ENCODE results near the gene BTBD10. TPM values are rescaled to one million over a fixed set of nuclear protein-coding genes. Genes with fewer than 3 reads are reported as not detected.

BTBD10 gene
- total RNA-seq, 1 experiment from 2014 or later: 29.6 TPM

DNA sequence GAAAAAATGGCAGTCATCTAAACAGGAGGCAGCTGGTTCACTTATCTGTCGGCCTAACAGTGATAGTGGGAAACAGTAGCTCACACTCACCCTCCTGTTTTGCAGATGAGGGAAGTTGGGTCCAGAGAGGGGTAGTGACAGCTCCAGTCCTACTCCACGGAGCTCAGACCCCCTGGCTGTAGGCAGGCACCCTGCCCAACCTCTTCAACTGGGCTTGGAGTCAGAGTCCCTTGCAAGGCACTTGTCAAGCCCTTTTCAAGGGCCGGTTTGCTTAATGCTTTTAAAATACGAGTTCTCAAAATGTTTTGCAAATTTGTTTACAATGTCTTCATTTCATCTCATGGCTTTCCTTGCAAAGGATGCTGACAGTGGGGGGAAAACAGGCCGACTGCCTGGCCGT, 110.3 kb downstream of the BTBD10 start:
- in situ Hi-C loops (cut with HindIII; ENCODE audit: low pct_unique_long_range_greater_than_20kb, low sequenced_read_pairs) (no loop called here), intact Hi-C loops (cut with micrococcal nuclease; ENCODE audit: unreplicated experiment) (no loop called here)
- BruUV-seq (replicated peaks): no TSS peak
- no peak for ATAC-seq
- ChIA-PET CTCF (no interaction called here), POLR2A (no interaction called here)
- no peaks in the 10 kb centered on the region for H3K4me1 ChIP-seq (ENCODE audit: control insufficient read depth, insufficient read depth, low read length)
- TF ChIP-seq, protein P1, sequence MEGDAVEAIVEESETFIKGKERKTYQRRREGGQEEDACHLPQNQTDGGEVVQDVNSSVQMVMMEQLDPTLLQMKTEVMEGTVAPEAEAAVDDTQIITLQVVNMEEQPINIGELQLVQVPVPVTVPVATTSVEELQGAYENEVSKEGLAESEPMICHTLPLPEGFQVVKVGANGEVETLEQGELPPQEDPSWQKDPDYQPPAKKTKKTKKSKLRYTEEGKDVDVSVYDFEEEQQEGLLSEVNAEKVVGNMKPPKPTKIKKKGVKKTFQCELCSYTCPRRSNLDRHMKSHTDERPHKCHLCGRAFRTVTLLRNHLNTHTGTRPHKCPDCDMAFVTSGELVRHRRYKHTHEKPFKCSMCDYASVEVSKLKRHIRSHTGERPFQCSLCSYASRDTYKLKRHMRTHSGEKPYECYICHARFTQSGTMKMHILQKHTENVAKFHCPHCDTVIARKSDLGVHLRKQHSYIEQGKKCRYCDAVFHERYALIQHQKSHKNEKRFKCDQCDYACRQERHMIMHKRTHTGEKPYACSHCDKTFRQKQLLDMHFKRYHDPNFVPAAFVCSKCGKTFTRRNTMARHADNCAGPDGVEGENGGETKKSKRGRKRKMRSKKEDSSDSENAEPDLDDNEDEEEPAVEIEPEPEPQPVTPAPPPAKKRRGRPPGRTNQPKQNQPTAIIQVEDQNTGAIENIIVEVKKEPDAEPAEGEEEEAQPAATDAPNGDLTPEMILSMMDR (IDR thresholded peaks at IDR 0.05): no peak
- TF ChIP-seq, protein P2, sequence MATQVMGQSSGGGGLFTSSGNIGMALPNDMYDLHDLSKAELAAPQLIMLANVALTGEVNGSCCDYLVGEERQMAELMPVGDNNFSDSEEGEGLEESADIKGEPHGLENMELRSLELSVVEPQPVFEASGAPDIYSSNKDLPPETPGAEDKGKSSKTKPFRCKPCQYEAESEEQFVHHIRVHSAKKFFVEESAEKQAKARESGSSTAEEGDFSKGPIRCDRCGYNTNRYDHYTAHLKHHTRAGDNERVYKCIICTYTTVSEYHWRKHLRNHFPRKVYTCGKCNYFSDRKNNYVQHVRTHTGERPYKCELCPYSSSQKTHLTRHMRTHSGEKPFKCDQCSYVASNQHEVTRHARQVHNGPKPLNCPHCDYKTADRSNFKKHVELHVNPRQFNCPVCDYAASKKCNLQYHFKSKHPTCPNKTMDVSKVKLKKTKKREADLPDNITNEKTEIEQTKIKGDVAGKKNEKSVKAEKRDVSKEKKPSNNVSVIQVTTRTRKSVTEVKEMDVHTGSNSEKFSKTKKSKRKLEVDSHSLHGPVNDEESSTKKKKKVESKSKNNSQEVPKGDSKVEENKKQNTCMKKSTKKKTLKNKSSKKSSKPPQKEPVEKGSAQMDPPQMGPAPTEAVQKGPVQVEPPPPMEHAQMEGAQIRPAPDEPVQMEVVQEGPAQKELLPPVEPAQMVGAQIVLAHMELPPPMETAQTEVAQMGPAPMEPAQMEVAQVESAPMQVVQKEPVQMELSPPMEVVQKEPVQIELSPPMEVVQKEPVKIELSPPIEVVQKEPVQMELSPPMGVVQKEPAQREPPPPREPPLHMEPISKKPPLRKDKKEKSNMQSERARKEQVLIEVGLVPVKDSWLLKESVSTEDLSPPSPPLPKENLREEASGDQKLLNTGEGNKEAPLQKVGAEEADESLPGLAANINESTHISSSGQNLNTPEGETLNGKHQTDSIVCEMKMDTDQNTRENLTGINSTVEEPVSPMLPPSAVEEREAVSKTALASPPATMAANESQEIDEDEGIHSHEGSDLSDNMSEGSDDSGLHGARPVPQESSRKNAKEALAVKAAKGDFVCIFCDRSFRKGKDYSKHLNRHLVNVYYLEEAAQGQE (IDR thresholded peaks at IDR 0.05; ENCODE audit: insufficient read depth in 1 of 2, low read depth in 2 of 2, low read length in 1 of 2): no peak
- no peak for TF ChIP-seq TCF7L2 (IDR thresholded peaks at IDR 0.05; ENCODE audit: low read depth, low read length)
- no peak for TF ChIP-seq POLR2AphosphoS5 (IDR thresholded peaks at IDR 0.05; ENCODE audit: low read depth, low read length)
- no peak for TF ChIP-seq SIN3A (IDR thresholded peaks at IDR 0.05; ENCODE audit: borderline replicate concordance, insufficient read depth, low read depth, low read length)
- H3K4me3 ChIP-seq (ENCODE audit: low read depth in 2 of 2, low read length in 2 of 2): no peak overlapping the region
- no peak overlapping the region for H3K27ac ChIP-seq (ENCODE audit: low read length)
- H3K36me3 ChIP-seq (ENCODE audit: control insufficient read depth, insufficient read depth, low read length): no peaks in the 10 kb centered on the region
- H3K9me3 ChIP-seq (ENCODE audit: control insufficient read depth, insufficient read depth, low read depth, low read length): no peaks in the 10 kb centered on the region
- H3K27me3 ChIP-seq (ENCODE audit: control insufficient read depth, insufficient read depth, low read length): no peaks in the 10 kb centered on the region
- DNase-seq (ENCODE audit: low read depth, low spot score): no peak

DNA sequence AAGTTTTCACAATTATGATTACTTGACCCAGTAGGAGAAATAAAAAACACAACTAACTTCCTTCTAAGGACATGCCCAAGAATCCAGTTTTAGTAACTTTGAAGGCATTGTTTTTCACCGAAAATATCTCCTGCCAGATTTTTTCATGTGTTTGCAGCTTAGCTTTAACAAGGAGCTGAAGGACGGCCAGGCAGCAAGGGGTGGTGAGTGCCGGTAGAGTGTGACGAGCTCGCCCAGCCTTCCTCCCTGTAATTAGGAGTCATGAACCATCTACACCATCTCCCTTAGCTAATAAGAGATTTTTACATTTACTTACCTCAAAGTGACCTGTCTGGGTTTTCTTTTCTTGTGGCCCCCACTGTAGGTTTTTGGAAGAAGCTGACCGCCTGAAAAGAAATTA, 113.4 kb downstream of the BTBD10 start:
- no peak for DNase-seq (ENCODE audit: low read depth, low spot score)
- H3K4me3 ChIP-seq (ENCODE audit: low read depth in 2 of 2, low read length in 2 of 2): no peak overlapping the region
- CTCF ChIA-PET: no interaction called here
- POLR2A ChIA-PET: no interaction called here
- H3K36me3 ChIP-seq (ENCODE audit: control insufficient read depth, insufficient read depth, low read length): no peaks in the 10 kb centered on the region
- intact Hi-C loops (cut with micrococcal nuclease; ENCODE audit: unreplicated experiment): no loop called here
- no peak for ATAC-seq
- BruUV-seq (replicated peaks): no TSS peak
- no peaks in the 10 kb centered on the region for H3K27me3 ChIP-seq (ENCODE audit: control insufficient read depth, insufficient read depth, low read length)
- no peaks in the 10 kb centered on the region for H3K4me1 ChIP-seq (ENCODE audit: control insufficient read depth, insufficient read depth, low read length)
- in situ Hi-C loops (cut with HindIII; ENCODE audit: low pct_unique_long_range_greater_than_20kb, low sequenced_read_pairs): no loop called here
- TF ChIP-seq TCF7L2 (IDR thresholded peaks at IDR 0.05; ENCODE audit: low read depth, low read length): no peak
- TF ChIP-seq, protein P1 (IDR thresholded peaks at IDR 0.05): no peak
- TF ChIP-seq, protein P2 (IDR thresholded peaks at IDR 0.05; ENCODE audit: insufficient read depth in 1 of 2, low read depth in 2 of 2, low read length in 1 of 2): no peak
- no peak for TF ChIP-seq SIN3A (IDR thresholded peaks at IDR 0.05; ENCODE audit: borderline replicate concordance, insufficient read depth, low read depth, low read length)
- TF ChIP-seq POLR2AphosphoS5 (IDR thresholded peaks at IDR 0.05; ENCODE audit: low read depth, low read length): no peak
- no peak overlapping the region for H3K27ac ChIP-seq (ENCODE audit: low read length)
- H3K9me3 ChIP-seq (ENCODE audit: control insufficient read depth, insufficient read depth, low read depth, low read length): no peaks in the 10 kb centered on the region

Data from Panc1 (cell line).